Nephron (organoid): ENCODE measurements around the gene KCNN1.
"Not testable (repeated sequence)": the region's sequence is repeated elsewhere in the genome, so short reads cannot be mapped to it uniquely, and the experiment has no call there.

Experiments used
- H3K27ac Mint-ChIP-seq, 3 experiments: 2 replicates each; pipeline ENCODE4 v1.8.0; 2020; ENCODE audit warnings: mixed read lengths in 3 of 3, mild to moderate bottlenecking in 2 of 3, moderate library complexity in 1 of 3
- H3K27me3 Mint-ChIP-seq: 2 replicates; pipeline ENCODE4 v1.8.0; 2021; ENCODE audit warnings: low read depth, mild to moderate bottlenecking, moderate library complexity, mixed read lengths
- H3K36me3 Mint-ChIP-seq: 2 replicates; pipeline ENCODE4 v1.8.0; 2020; ENCODE audit warnings: low read depth, mixed read lengths
- H3K4me1 Mint-ChIP-seq: 2 replicates; pipeline ENCODE4 v1.8.0; 2020; ENCODE audit warnings: mixed read lengths
- H3K4me3 Mint-ChIP-seq, 3 experiments: 2 replicates each; pipeline ENCODE4 v1.8.0; 2020; ENCODE audit warnings: mild to moderate bottlenecking in 3 of 3, mixed read lengths in 3 of 3, moderate library complexity in 2 of 3
- H3K9me3 Mint-ChIP-seq: 2 replicates; pipeline ENCODE4 v1.8.0; 2020; ENCODE audit warnings: mixed read lengths
- TF ChIP-seq, protein P1 (sequence below), 3 experiments: fragments of 200-600 bp; sonication (generic); IDR thresholded peaks; one replicate each; pipeline ENCODE4 v1.5.0; 2021; ENCODE audit warnings: antibody characterized with exemption in 3 of 3; ENCODE audit not compliant: unreplicated experiment in 3 of 3

The KCNN1 gene

GRCh38 chr19:17966550-17967256, at the start of gene KCNN1:
KCNN1 (plus strand) TSS chr19:17967107; CDS start chr19:17973889, 6,782 bp downstream.
- Mint-ChIP-seq H3K36me3 (no peaks in the 10 kb centered on the region), H3K4me1 (peaks cover 6% of the 10 kb centered on the region), H3K9me3 (no peaks in the 10 kb centered on the region), H3K4me3 (peak within 1 kb of the TSS; percentile 88 to 90 (median 90)), H3K27me3 (peaks cover 38% of the 10 kb centered on the region), H3K27ac (peak within 1 kb of the TSS; percentile 25 to 73 (median 44))
- TF ChIP-seq, protein P1, sequence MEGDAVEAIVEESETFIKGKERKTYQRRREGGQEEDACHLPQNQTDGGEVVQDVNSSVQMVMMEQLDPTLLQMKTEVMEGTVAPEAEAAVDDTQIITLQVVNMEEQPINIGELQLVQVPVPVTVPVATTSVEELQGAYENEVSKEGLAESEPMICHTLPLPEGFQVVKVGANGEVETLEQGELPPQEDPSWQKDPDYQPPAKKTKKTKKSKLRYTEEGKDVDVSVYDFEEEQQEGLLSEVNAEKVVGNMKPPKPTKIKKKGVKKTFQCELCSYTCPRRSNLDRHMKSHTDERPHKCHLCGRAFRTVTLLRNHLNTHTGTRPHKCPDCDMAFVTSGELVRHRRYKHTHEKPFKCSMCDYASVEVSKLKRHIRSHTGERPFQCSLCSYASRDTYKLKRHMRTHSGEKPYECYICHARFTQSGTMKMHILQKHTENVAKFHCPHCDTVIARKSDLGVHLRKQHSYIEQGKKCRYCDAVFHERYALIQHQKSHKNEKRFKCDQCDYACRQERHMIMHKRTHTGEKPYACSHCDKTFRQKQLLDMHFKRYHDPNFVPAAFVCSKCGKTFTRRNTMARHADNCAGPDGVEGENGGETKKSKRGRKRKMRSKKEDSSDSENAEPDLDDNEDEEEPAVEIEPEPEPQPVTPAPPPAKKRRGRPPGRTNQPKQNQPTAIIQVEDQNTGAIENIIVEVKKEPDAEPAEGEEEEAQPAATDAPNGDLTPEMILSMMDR (IDR thresholded peaks at IDR 0.05; ENCODE audit: unreplicated experiment in 3 of 3) = no peak

DNA sequence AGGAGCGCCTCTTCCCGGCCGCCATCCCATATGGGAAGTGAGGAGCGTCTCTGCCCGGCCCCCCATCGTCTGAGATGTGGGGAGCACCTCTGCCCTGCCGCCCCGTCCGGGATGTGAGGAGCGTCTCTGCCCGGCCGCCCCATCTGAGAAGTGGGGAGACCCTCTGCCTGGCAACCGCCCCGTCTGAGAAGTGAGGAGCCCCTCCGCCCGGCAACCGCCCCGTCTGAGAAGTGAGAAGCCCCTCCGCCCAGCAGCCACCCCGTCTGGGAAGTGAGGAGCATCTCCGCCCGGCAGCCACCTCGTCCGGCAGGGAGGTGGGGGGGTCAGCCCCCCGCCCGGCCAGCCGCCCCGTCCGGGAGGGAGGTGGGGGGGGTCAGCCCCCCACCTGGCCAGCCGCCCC, 48.8 kb upstream of the KCNN1 start:
- not testable (repeated sequence) for H3K27ac Mint-ChIP-seq, H3K4me3 Mint-ChIP-seq, H3K27me3 Mint-ChIP-seq, H3K4me1 Mint-ChIP-seq, H3K36me3 Mint-ChIP-seq
- peaks cover 13% of the 10 kb centered on the region for H3K9me3 Mint-ChIP-seq

DNA sequence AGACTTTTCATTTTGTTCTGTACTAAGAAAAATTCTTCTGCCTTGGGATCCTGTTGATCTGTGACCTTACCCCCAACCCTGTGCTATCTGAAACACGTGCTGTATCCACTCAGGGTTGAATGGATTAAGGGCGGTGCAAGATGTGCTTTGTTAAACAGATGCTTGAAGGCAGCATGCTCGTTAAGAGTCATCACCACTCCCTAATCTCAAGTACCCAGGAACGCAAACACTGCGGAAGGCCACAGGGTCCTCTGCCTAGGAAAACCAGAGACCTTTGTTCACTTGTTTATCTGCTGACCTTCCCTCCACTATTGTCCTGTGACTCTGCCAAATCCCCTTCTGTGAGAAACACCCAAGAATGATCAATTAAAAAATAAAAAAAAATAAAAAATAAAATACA, 47.8 kb upstream of the KCNN1 start:
- not testable (repeated sequence) for H3K36me3 Mint-ChIP-seq, H3K4me3 Mint-ChIP-seq, H3K9me3 Mint-ChIP-seq, H3K27ac Mint-ChIP-seq, H3K27me3 Mint-ChIP-seq, H3K4me1 Mint-ChIP-seq

GRCh38 chr19:17920527-17920926, 46.4 kb upstream of the KCNN1 start:
- H3K4me1 Mint-ChIP-seq = no peaks in the 10 kb centered on the region
- H3K27me3 Mint-ChIP-seq = peaks cover 7% of the 10 kb centered on the region
- H3K4me3 Mint-ChIP-seq = no peak overlapping the region
- no peaks in the 10 kb centered on the region for H3K36me3 Mint-ChIP-seq
- TF ChIP-seq, protein P1 (IDR thresholded peaks at IDR 0.05; ENCODE audit: unreplicated experiment in 3 of 3) = no peak
- H3K27ac Mint-ChIP-seq = no peak overlapping the region
- peaks cover 6% of the 10 kb centered on the region for H3K9me3 Mint-ChIP-seq

DNA sequence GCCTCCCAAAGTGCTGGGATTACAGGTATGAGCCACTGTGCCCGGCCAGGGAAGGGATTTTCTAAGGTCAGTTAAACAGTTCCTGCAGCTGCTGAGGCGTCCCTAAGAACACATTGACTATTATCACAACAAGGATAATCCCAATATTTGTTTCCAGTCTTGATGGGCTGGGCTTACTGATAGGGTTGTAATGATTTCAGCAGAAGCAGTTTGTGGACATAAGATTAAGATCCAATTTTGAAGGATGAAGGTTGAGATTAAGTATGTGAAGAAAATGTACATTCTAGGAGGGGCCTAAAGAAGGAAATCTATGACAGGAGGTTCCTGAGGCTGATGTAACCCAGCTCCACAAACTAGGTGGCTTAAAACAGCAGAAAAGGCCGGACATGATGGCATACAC, 44.8 kb upstream of the KCNN1 start:
- H3K9me3 Mint-ChIP-seq = no peaks in the 10 kb centered on the region
- TF ChIP-seq, protein P1 (IDR thresholded peaks at IDR 0.05; ENCODE audit: unreplicated experiment in 3 of 3) = no peak
- H3K4me1 Mint-ChIP-seq = no peaks in the 10 kb centered on the region
- no peak overlapping the region for H3K4me3 Mint-ChIP-seq
- H3K36me3 Mint-ChIP-seq = no peaks in the 10 kb centered on the region
- H3K27me3 Mint-ChIP-seq = peaks cover 15% of the 10 kb centered on the region
- H3K27ac Mint-ChIP-seq = no peak overlapping the region

GRCh38 chr19:17926044-17926443, 40.9 kb upstream of the KCNN1 start:
- H3K27ac Mint-ChIP-seq = no peak overlapping the region
- TF ChIP-seq, protein P1 (IDR thresholded peaks at IDR 0.05; ENCODE audit: unreplicated experiment in 3 of 3) = no peak
- no peaks in the 10 kb centered on the region for H3K9me3 Mint-ChIP-seq
- no peak overlapping the region for H3K4me3 Mint-ChIP-seq
- peaks cover 4% of the 10 kb centered on the region for H3K4me1 Mint-ChIP-seq
- H3K27me3 Mint-ChIP-seq = peaks cover 9% of the 10 kb centered on the region
- no peaks in the 10 kb centered on the region for H3K36me3 Mint-ChIP-seq

DNA sequence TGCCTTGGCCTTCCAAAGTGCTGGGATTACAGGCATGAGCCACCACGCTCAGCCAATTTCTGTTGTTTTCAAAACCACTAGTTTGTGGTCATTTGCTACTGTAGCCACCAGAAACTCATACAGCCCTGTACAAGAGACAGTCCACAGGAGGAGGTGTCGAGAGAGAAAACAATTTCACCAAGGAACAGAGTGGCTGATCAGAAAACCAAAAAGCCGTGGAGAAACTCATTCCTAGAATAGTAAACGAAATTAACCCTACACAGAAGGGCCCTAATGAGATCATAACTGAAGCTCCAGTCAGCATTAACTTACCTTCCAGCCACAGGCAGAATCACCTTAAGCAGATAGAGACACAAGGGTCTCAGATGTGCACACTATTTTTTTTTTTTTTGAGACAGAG, 37.9 kb upstream of the KCNN1 start:
- TF ChIP-seq, protein P1 (IDR thresholded peaks at IDR 0.05; ENCODE audit: unreplicated experiment in 3 of 3) = no peak
- H3K36me3 Mint-ChIP-seq = no peaks in the 10 kb centered on the region
- peaks cover 13% of the 10 kb centered on the region for H3K4me1 Mint-ChIP-seq
- no peaks in the 10 kb centered on the region for H3K9me3 Mint-ChIP-seq
- no peak overlapping the region for H3K27ac Mint-ChIP-seq
- peaks cover 9% of the 10 kb centered on the region for H3K27me3 Mint-ChIP-seq
- peak overlapping the region in 2 of 3 experiments; percentile 36 to 42 for H3K4me3 Mint-ChIP-seq
